Fibroblast of mammary gland (primary cell): Measurements from ENCODE around the gene TOMM40.

ENCODE experiments used
- DNase-seq: peaks from one replicate; pipeline ENCODE4 v3.0.0-alpha.2; 2010; ENCODE audit warnings: low read depth
- H3K4me3 ChIP-seq: 2 replicates; pipeline ENCODE4 v1.5.1; 2011; ENCODE audit warnings: low read depth, mild to moderate bottlenecking, low read length, moderate library complexity; ENCODE audit not compliant: control insufficient read depth
- CTCF ChIP-seq: conservative IDR thresholded peaks from 2 replicates; pipeline ENCODE4 v1.5.1; 2011; ENCODE audit warnings: low read depth, low read length, inconsistent platforms; ENCODE audit not compliant: control insufficient read depth, insufficient read depth

Gene TOMM40

GRCh38 chr19:44942067-44942571, 51.1 kb downstream of the TOMM40 start, which contains the start of gene APOC4:
TSS of gene APOC4 (plus strand) at chr19:44942237. CDS start at chr19:44942278, 41 bp downstream.
- H3K4me3 ChIP-seq, result no peak within 1 kb of the TSS
- DNase-seq, result no peak
- TF ChIP-seq CTCF, result no peak

- TF ChIP-seq CTCF, result no peak
- peak; percentile 62 for DNase-seq
- H3K4me3 ChIP-seq, result no peak overlapping the region
Observed at GRCh38 chr19:44943801-44944249, 52.8 kb downstream of the TOMM40 start.

- no peak overlapping the region for H3K4me3 ChIP-seq
- DNase-seq, result no peak
- TF ChIP-seq CTCF, result no peak
Observed at GRCh38 chr19:44947041-44947581, 56.1 kb downstream of the TOMM40 start.

- no peak for DNase-seq
- no peak overlapping the region for H3K4me3 ChIP-seq
- TF ChIP-seq CTCF, result no peak
Observed at GRCh38 chr19:44948237-44948636, 57.2 kb downstream of the TOMM40 start.

GRCh38 chr19:44948763-44949374, 57.8 kb downstream of the TOMM40 start:
- no peak overlapping the region for H3K4me3 ChIP-seq
- TF ChIP-seq CTCF, result no peak
- peak; percentile 42 for DNase-seq

- TF ChIP-seq CTCF, result no peak
- no peak for DNase-seq
- no peak overlapping the region for H3K4me3 ChIP-seq
Observed at GRCh38 chr19:44949550-44949949, 58.5 kb downstream of the TOMM40 start.
